EH (cell line): ENCODE data around the gene GAPDH.
"Not testable (repeated sequence)": the region's sequence is repeated elsewhere in the genome, so short reads cannot be mapped to it uniquely, and the experiment has no call there.

Experiments used
- DNase-seq: peaks from one replicate; pipeline ENCODE4 v3.0.0-alpha.2; 2015; ENCODE audit warnings: low read depth

Gene GAPDH

GRCh38 chr12:6563448-6564050, 29.2 kb downstream of the GAPDH start:
- peak; percentile 52 for DNase-seq

- peak; percentile 20 for DNase-seq
These were observed 32.9 kb downstream of the GAPDH start for GRCh38 chr12:6567112-6567670.

- DNase-seq = no peak
These were observed 35.0 kb downstream of the GAPDH start for GRCh38 chr12:6569312-6569711.

GRCh38 chr12:6569786-6570185, 35.5 kb downstream of the GAPDH start:
- DNase-seq = no peak

- DNase-seq = peak; percentile 48
These were observed 36.1 kb downstream of the GAPDH start for GRCh38 chr12:6570264-6570887.

- no peak for DNase-seq
These were observed 38.7 kb downstream of the GAPDH start for GRCh38 chr12:6573001-6573400.

GRCh38 chr12:6574576-6575295, 40.4 kb downstream of the GAPDH start:
- no peak for DNase-seq

GRCh38 chr12:6575648-6576047, 41.3 kb downstream of the GAPDH start:
- no peak for DNase-seq

- DNase-seq = no peak
These were observed 47.9 kb downstream of the GAPDH start for GRCh38 chr12:6582196-6582595.

- no peak for DNase-seq
These were observed 48.6 kb downstream of the GAPDH start for GRCh38 chr12:6582959-6583358.

- DNase-seq = no peak
These were observed 50.0 kb downstream of the GAPDH start for GRCh38 chr12:6584293-6584692.

- DNase-seq = not testable (repeated sequence)
These were observed 52.3 kb downstream of the GAPDH start for GRCh38 chr12:6586569-6586968.
